AG10803 (cell line): Measurements from ENCODE around the gene ZNF891.

Experiments used
- DNase-seq: peaks from one replicate; pipeline ENCODE4 v3.0.0; 2010; ENCODE audit warnings: low read depth
- H3K4me3 ChIP-seq: 2 replicates; pipeline ENCODE4 v1.5.1; 2011; ENCODE audit warnings: mild to moderate bottlenecking, low read length, control low read depth
- CTCF ChIP-seq: conservative IDR thresholded peaks from 2 replicates; pipeline ENCODE4 v1.5.1; 2011; ENCODE audit warnings: mild to moderate bottlenecking, low read length, control low read depth, inconsistent platforms

Gene ZNF891

GRCh38 chr12:133130808-133131128 lies 694 bp upstream of the ZNF891 start:
- DNase-seq = no peak
- peak overlapping the region; percentile 92 for H3K4me3 ChIP-seq
- TF ChIP-seq CTCF = no peak

- peak; percentile 14 for DNase-seq
- H3K4me3 ChIP-seq = peak overlapping the region; percentile 92
- no peak for TF ChIP-seq CTCF
Measured at GRCh38 chr12:133129368-133130037, 571 bp downstream of the ZNF891 start.

- no peak for DNase-seq
- H3K4me3 ChIP-seq = no peak overlapping the region
- no peak for TF ChIP-seq CTCF
Measured at GRCh38 chr12:133124674-133125073, 5.4 kb downstream of the ZNF891 start.

GRCh38 chr12:133120385-133121191 lies 9.5 kb downstream of the ZNF891 start:
- DNase-seq = no peak
- H3K4me3 ChIP-seq = no peak overlapping the region

GRCh38 chr12:133108150-133108549 lies 21.9 kb downstream of the ZNF891 start:
- H3K4me3 ChIP-seq = no peak overlapping the region
- no peak for TF ChIP-seq CTCF
- DNase-seq = no peak

More at GRCh38 chr12:133120385-133121191, 9.5 kb downstream of the ZNF891 start:
- no peak for TF ChIP-seq CTCF

- no peak for TF ChIP-seq CTCF
- H3K4me3 ChIP-seq = no peak overlapping the region
- DNase-seq = no peak
Measured at GRCh38 chr12:133107121-133107520, 23.0 kb downstream of the ZNF891 start.

GRCh38 chr12:133106253-133106652 lies 23.8 kb downstream of the ZNF891 start:
- DNase-seq = no peak
- no peak for TF ChIP-seq CTCF
- H3K4me3 ChIP-seq = no peak overlapping the region
